H54 (cell line): ENCODE data around the gene JAZF1.

Source experiments
- DNase-seq: peaks from one replicate; pipeline ENCODE4 v3.0.0; 2011; ENCODE audit warnings: low spot score, mixed read lengths; ENCODE audit not compliant: insufficient read length
- FAIRE-seq: peaks from 3 replicates; lab custom pipeline; 2011; peaks lifted over from hg19 to GRCh38; lab: Jason Lieb, UNC
- POLR2A ChIP-seq: IDR thresholded peaks from 2 replicates; pipeline ENCODE4 v1.6.1; 2011; ENCODE audit warnings: low read depth, mild to moderate bottlenecking, low read length

JAZF1 gene

DNA sequence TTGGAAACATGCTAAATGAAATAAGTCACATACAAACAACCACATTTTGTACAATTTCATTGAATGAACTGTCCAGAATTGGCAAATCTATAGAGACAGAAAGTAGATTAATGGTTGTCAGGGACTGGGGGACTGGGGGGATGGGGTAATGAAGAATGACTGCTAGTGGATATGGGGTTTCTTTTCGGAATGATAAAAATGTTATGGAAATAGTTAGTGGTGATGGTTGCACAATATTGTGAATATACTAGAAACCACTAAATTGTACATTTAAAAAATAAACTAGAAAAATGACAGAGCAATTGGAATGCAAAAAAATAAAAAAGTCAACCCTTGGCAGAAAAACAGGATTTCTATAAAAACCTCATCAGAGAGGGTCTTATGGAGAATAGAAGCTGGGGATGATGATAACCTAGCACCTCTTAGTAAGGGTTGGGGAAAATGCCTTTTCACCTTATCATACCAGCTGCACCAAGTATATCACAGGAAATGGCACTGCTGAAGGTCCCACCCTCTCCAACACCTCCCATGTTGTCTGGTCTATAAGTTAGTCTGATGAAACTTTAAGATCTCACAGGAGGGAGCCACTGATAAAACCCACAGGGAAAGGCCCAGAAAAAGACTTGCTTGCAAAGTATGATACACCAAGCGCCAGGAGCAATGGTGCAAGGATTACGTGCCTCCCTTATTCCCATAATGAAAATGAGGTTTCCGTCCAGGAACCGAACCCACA is 23.1 kb upstream of the JAZF1 start:
- FAIRE-seq (no peak), DNase-seq (no peak)
- TF ChIP-seq POLR2A, result no peak

DNA sequence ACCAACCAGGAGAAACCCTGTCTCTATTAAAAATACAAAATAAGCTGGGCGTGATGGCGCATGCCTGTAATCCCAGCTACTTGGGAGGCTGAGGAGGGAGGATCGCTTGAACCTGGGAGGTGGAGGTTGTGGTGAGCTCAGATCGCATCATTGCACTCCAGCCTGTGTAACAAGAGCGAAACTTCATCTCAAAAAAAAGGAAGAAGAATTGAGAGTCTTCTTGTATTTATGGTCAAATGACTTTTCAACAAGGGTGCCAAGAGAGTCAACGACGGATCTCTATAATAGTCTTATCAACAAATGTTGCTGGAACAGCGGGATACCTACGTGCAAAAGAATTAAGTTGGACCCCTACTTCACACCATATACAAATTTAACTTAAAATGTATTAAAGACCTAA is 21.6 kb upstream of the JAZF1 start:
- TF ChIP-seq POLR2A, result no peak
- FAIRE-seq (no peak), DNase-seq (no peak)

GRCh38 chr7:28201131-28201530 is 20.5 kb upstream of the JAZF1 start:
- DNase-seq (no peak), FAIRE-seq (no peak)
- no peak for TF ChIP-seq POLR2A

DNA sequence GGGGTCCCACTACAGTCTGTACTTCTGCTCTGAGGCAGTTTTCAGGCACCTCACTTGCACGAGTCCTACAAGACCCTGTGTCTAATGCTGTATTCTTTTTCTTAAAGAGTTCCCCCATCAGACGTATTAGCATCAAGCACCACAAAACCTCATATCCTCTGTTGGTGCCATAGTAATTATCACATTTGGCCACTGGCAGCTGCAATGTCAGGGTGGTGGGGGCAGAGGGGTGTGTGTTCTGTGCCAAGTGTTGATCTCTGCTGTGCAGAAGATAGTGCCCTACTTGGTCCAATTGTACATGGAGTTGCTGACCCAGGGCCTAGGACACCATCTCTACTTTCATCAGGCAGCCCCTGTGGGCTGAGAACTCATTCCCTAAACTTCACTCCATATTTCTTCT is 20.0 kb upstream of the JAZF1 start:
- no peak for DNase-seq
- FAIRE-seq, result no peak
- TF ChIP-seq POLR2A, result no peak

GRCh38 chr7:28199021-28199510 is 18.5 kb upstream of the JAZF1 start:
- DNase-seq, result no peak
- no peak for FAIRE-seq

DNA sequence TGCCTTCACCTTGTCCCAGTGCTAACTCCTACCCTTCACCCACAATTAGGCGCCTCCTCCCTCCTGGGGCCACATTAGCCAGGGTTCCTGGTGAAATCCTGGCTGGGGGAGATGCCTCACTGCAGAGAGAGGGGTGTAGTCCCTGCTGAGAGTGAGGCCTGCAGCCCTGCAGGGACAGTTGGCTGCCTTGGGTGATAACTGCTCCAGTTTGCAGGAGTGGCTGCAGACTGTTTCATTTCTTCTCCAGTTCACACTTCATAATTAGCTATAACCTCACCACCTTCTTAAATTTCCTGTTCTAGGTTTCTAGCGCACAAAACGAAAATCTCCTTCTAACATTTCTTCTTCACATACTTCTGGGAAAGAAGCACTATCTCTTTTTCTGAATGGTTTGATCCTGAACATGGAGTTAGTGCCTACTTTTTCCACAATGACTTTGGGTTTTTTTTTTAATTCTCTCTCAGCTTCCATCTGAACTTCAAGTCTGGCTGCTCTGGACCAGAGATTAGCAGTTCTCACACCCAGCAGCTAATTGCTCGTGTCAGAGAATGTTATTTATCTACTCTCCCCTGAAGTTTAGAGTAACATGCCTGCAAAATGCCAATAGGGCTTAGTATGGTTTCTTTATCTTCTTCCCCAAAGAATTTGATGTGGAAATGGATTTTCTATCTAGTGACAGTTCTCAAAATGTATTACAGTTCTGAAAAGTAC is 15.5 kb upstream of the JAZF1 start:
- TF ChIP-seq POLR2A, result no peak
- DNase-seq, result no peak
- no peak for FAIRE-seq

More at GRCh38 chr7:28199021-28199510, 18.5 kb upstream of the JAZF1 start:
- no peak for TF ChIP-seq POLR2A

DNA sequence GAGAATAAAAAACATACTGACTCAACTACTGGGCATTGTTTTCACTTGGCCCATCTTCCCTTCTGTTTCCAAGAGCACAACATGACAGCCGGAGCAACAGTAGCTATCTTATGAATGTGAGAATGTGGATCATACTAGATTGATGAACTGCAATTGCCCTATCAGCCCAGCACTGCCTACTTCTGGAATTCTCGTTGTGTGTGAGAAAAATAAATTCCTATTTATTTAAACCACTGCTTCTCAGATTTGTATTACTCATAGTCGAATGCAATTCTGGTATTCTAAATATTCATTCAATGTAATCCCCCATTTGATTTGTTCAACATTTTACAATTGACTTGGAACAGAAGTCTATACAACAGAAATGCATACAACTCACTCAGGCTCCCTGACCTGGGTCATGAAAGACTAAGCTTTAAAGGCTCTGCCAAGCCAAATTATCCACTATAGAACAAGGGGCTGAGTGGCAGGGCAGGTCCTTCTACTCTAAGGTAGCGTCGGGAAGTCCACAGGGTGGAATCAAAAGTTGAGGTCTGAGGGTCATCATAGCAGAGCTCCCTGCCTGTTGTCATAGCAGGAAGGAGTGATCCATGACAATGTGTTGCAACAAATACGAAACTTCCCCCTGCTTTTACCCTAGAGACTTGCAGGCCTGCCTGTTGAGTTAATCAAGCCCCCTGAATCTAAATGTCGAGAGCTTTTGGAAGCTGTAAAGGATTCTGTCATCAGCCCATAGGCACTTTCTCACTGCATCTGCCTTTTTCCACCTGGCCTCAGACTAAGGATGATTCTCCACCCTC is 12.4 kb upstream of the JAZF1 start:
- no peak for DNase-seq
- FAIRE-seq, result no peak
- TF ChIP-seq POLR2A, result no peak

- TF ChIP-seq POLR2A, result no peak
- no peak for DNase-seq
- FAIRE-seq, result no peak
Observed at GRCh38 chr7:28191751-28192150, 11.2 kb upstream of the JAZF1 start.

- no peak for FAIRE-seq
Observed at GRCh38 chr7:28191184-28191583, 10.6 kb upstream of the JAZF1 start.

GRCh38 chr7:28190077-28190710 is 9.6 kb upstream of the JAZF1 start:
- no peak for DNase-seq
- TF ChIP-seq POLR2A, result no peak
- no peak for FAIRE-seq

More at GRCh38 chr7:28191184-28191583, 10.6 kb upstream of the JAZF1 start:
- TF ChIP-seq POLR2A, result no peak
- DNase-seq, result no peak

- DNase-seq, result no peak
- FAIRE-seq, result no peak
- no peak for TF ChIP-seq POLR2A
Observed at GRCh38 chr7:28187012-28187411, 6.4 kb upstream of the JAZF1 start.

DNA sequence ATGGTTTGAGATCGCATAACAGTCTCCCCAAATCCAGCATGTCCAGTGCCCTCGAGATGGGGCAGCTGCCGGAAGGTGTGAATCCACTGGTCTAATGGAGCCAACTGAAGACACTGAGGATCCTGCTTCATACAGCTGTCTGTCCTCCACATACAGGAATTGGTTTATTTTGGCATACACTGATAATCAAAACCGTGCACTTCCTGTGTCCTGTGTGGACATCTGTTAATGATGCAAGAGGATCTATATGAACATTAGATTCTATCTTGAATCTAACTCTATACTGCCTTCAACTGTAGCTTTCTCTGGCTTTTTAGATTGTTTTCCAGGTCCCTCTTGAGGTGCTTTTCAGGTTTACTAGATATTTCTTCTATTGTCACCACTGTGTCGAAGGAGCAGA is 3.0 kb upstream of the JAZF1 start:
- FAIRE-seq, result no peak
- no peak for TF ChIP-seq POLR2A
- no peak for DNase-seq

GRCh38 chr7:28182071-28182471 is 1.5 kb upstream of the JAZF1 start:
- no peak for TF ChIP-seq POLR2A
- DNase-seq (no peak), FAIRE-seq (no peak)
